Suppressor macrophage treated with lipopolysaccharide for 4 hours (primary cell): ENCODE measurements around the gene BMP8A.
A peak's percentile ranks its signal among the peaks of the same experiment; 100 is the strongest.
"Not testable (repeated sequence)": the region's sequence is repeated elsewhere in the genome, so short reads cannot be mapped to it uniquely, and the experiment has no call there.

Source experiments
- DNase-seq: peaks from one replicate; pipeline ENCODE4 v3.0.0-alpha.2; 2020

The BMP8A gene

GRCh38 chr1:39507230-39507928 is 15.9 kb downstream of the BMP8A start:
- no peak for DNase-seq

GRCh38 chr1:39508266-39508665 is 16.8 kb downstream of the BMP8A start:
- DNase-seq: no peak

- peak; percentile 25 for DNase-seq
Observed at GRCh38 chr1:39508857-39509305, 17.4 kb downstream of the BMP8A start.

- DNase-seq: no peak
Observed at GRCh38 chr1:39509360-39510009, 18.0 kb downstream of the BMP8A start.

- DNase-seq: not testable (repeated sequence)
Observed at GRCh38 chr1:39510570-39511186, 19.2 kb downstream of the BMP8A start.

DNA sequence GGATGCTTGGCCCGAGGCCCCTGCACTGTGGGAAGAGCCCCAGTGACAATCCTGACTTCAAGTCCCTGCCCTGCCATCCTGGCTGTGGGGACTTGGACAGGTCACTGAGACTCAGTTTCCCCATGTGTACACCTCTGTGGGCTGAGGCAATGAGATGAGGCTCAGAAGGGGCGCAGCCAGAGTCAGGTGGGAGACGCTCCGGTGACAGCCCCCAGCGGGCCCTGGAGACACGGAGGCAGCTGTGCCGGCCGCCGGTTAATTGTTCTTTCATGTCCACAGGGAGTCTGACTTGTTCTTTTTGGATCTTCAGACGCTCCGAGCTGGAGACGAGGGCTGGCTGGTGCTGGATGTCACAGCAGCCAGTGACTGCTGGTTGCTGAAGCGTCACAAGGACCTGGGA is 20.0 kb downstream of the BMP8A start:
- DNase-seq: not testable (repeated sequence)

- not testable (repeated sequence) for DNase-seq
Observed at GRCh38 chr1:39512234-39512847, 20.9 kb downstream of the BMP8A start.

DNA sequence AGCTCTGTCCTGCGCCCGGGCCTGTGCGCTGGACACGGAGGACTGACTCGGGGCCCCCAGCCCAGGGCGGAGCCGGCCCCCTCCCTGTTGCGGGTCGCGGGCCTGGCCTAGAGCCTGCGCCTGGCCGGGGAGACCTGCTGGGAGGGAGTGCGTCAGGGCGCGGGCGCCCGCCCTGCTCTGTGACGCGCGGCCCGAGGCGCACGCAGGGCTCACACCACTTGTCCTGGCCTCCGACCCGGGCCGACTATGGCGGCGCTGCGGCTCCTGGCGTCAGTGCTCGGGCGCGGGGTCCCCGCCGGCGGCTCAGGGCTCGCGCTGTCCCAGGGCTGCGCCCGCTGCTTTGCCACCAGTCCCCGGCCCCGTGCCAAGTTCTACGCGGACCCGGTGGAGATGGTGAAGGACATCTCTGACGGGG is 23.3 kb downstream of the BMP8A start:
- not testable (repeated sequence) for DNase-seq

GRCh38 chr1:39515131-39516086 is 24.0 kb downstream of the BMP8A start:
- DNase-seq: peak; percentile 61

DNA sequence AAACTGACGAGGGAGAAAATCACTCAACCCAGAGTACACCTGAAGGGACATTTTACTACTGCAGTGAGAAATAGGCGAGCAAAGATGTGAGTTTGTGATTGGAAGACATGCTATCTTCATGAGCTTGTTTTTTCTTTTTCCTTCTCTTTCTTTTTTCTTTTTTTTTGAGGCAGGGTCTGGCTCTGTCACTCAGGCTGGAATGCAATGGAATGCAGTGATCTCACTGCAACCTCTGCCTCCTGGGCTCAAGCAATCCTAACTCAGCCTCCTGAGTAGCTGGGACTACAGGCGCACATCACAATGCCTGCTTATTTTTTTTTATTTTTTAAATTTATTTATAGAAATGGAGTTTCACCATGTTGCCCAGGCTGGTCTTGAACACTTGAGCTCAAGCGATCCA is 25.4 kb downstream of the BMP8A start:
- not testable (repeated sequence) for DNase-seq

- DNase-seq: not testable (repeated sequence)
Observed at GRCh38 chr1:39517936-39518335, 26.5 kb downstream of the BMP8A start.

DNA sequence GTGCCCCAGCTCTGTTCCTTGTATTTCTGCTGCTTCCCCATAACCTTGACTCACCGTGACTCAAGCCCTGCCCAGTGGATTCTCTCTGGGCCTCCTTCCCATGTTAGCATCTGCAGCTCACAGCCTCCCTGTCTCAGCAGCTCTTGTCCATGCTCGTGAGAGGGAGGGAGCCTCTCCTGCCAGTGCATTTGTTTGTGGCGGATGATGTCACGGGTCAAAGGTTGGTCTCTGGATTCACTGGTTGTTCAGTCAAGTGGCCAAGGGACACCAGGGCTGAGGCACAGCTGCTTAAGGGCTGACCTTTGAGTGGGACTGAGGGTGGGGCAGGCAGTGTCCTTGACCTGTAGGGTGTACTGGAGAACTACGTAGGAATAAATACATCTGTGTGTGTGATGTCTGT is 27.9 kb downstream of the BMP8A start:
- not testable (repeated sequence) for DNase-seq

DNA sequence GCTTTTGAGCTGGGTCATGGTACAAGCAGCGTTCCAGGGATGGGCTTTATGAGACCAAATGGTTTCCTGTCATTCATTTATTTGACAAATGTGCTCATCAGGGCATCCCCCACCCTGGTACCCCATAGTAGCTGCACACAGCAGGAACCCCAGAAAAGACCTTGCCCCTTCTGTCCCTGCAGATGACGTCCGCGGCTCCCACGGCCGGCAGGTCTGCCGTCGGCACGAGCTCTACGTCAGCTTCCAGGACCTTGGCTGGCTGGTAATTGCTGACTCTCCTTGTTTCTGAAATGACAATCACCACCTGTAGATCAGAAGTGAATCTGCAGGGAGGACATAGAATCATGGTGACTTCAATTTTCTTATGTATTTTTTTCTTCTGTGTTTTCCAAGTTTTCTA is 30.8 kb downstream of the BMP8A start:
- DNase-seq: not testable (repeated sequence)

GRCh38 chr1:39522661-39523567 is 31.5 kb downstream of the BMP8A start:
- DNase-seq: no peak

- DNase-seq: no peak
Observed at GRCh38 chr1:39524171-39524570, 32.7 kb downstream of the BMP8A start.

DNA sequence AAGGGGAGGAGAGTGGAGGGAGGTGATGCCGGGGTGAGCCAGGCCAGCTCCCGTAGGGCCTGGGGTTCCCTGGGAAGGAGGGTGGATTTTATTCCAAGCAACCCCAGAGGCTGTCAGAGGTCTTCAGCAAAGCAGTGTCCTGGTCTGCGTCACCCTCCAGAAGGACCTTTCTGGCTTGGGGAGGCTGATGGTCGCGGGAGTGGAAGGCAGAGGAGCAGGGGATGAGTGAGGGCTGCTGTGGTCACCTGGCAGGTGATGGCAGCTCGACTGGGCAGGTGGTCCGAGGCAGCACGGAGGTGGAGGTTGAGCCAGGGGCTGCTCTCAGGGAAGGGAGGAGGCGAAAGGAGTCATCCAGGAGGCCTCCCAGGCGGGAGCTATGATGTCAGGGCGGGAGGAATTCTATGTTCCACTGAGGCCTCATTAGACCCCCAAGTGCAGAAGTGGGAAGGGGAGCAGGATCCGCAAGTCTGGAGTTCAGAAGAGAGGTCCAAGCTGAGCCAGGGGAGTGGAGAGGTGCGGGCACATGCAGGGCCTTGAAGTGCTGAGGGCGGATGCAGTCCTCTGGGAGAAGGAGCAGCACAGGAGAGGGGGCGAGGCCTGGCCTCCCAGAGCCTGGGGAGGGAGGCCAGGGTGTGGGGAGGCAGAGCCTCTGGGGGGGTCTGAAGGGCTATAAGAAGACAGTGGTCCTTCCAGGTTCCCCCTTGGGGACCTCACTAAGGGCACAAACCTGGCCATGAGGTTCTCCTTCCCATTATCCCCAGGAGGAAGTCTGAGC is 33.3 kb downstream of the BMP8A start:
- DNase-seq: no peak

DNA sequence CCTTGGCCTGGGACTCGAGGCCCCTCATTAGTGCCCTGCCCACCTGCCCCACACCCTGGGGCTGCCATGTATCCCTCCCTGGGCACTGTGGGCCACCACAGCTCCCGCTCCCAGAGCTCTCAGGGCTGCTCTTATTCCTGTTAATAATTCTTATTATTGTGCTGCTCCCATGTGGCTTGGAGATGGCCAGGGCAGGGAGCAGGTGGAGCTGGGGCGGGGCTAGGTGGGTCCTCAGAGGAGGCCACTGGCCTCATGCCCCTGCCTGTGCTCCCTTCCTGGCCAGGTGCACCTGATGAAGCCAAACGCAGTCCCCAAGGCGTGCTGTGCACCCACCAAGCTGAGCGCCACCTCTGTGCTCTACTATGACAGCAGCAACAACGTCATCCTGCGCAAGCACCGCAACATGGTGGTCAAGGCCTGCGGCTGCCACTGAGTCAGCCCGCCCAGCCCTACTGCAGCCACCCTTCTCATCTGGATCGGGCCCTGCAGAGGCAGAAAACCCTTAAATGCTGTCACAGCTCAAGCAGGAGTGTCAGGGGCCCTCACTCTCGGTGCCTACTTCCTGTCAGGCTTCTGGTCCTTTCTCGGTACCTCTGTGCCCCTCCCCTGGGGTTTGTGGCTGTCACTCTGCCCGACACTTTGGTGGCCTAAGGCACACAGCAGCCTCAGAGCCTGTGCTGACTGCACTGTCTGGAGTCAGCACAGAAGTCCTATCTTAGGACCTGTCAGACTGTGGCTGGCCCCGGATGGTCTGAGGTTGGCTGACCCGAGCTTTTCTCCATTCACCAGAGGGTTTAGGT is 34.1 kb downstream of the BMP8A start:
- no peak for DNase-seq

GRCh38 chr1:39526466-39527189 is 35.2 kb downstream of the BMP8A start:
- DNase-seq: no peak

DNA sequence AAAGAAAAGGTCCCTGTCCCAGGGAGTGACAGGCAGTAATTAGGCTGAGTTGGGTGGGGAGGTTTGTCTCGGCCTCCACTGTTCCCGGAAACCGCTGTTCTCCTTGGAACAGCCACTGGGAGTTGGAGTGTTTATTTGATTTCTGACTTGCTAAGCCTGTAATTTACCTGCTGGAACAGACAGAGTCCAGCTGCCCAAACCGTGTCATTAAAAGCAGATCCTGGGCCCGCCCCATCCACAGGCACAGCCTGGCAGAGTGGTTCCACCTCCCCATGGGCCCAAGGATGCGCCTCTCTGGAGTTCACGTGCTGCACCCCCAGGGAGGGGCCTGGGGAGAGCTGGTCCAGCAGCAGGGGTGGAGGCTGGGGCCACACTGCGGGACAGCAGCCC is 35.7 kb downstream of the BMP8A start:
- not testable (repeated sequence) for DNase-seq
